IMR-90 (cell line): ENCODE results near the gene SMIM44. TPM values are rescaled to one million over a fixed set of nuclear protein-coding genes. Genes with fewer than 3 reads are reported as not detected.
A peak's percentile ranks its signal among the peaks of the same experiment; 100 is the strongest.

Experiments
- ATAC-seq: fragments of 200-7000 bp; cut with Tn5 transposase; 2 replicates; pipeline ENCODE4 v1.9.1; 2020; ENCODE audit warnings: low read depth, mild to moderate bottlenecking, moderate library complexity
- BruUV-seq: library from RNA; stranded (reverse); fragments of 400-500 nt; replicated peaks from 2 replicates; lab custom pipeline; 2021; lab: Mats Ljungman, UMichigan
- CTCF ChIA-PET: fragments of 300-600 bp; formaldehyde crosslinking; extraction: SDS; loops from one replicate; lab custom pipeline; 2021; ENCODE audit warnings: antibody characterized with exemption; lab: Yijun Ruan, JAX
- POLR2A ChIA-PET: fragments of 300-600 bp; sonication (Branson Sonifier 250); formaldehyde crosslinking; loops from one replicate; lab custom pipeline; 2022; ENCODE audit warnings: antibody characterized with exemption; ENCODE audit not compliant: unreplicated experiment; lab: Charles Lee
- DNase-seq: peaks from one replicate; pipeline ENCODE4 v3.0.0; 2013
- H2AFZ ChIP-seq: replicated peaks from 2 replicates; pipeline ENCODE3; 2013; ENCODE audit warnings: low read length, mild to moderate bottlenecking; ENCODE audit not compliant: poor library complexity
- H2AK5ac ChIP-seq: 2 replicates; pipeline ENCODE4 v1.6.1; 2013; ENCODE audit warnings: low read depth, low read length, inconsistent platforms
- H2AK9ac ChIP-seq: replicated peaks from 2 replicates; pipeline ENCODE3; 2013; ENCODE audit warnings: mild to moderate bottlenecking, low read depth, low read length, moderate library complexity; ENCODE audit not compliant: poor library complexity
- H2BK120ac ChIP-seq: 2 replicates; pipeline ENCODE4 v1.6.1; 2013; ENCODE audit warnings: low read depth, low read length, inconsistent platforms
- H2BK15ac ChIP-seq: 3 replicates; pipeline ENCODE4 v1.6.1; 2013; ENCODE audit warnings: low read depth, low read length, inconsistent platforms
- H2BK20ac ChIP-seq: 2 replicates; pipeline ENCODE4 v1.6.1; 2013; ENCODE audit warnings: low read depth, mild to moderate bottlenecking, inconsistent platforms, low read length, moderate library complexity
- H2BK5ac ChIP-seq: 2 replicates; pipeline ENCODE4 v1.6.1; 2013; ENCODE audit warnings: mild to moderate bottlenecking, low read depth, low read length, inconsistent platforms; ENCODE audit not compliant: poor library complexity, severe bottlenecking
- H3K14ac ChIP-seq: replicated peaks from 2 replicates; pipeline ENCODE4 v1.6.1; 2013; ENCODE audit warnings: low read depth, low read length, inconsistent platforms
- H3K18ac ChIP-seq: 2 replicates; pipeline ENCODE4 v1.6.1; 2013; ENCODE audit warnings: low read depth, low read length, control low read depth
- H3K23ac ChIP-seq: 2 replicates; pipeline ENCODE4 v1.6.1; 2013; ENCODE audit warnings: low read depth, low read length, inconsistent platforms
- H3K27ac ChIP-seq: 2 replicates; pipeline ENCODE4 v1.5.1; 2013; ENCODE audit warnings: mild to moderate bottlenecking, control low read depth, low read length; ENCODE audit not compliant: insufficient read depth
- H3K27me3 ChIP-seq: 2 replicates; pipeline ENCODE4 v1.6.1; 2013; ENCODE audit warnings: low read length; ENCODE audit not compliant: control insufficient read depth, insufficient read depth
- H3K36me3 ChIP-seq: 2 replicates; pipeline ENCODE4 v1.6.1; 2013; ENCODE audit warnings: low read length, mixed read lengths; ENCODE audit not compliant: control insufficient read depth, insufficient read depth
- H3K4ac ChIP-seq: 2 replicates; pipeline ENCODE4 v1.6.1; 2013; ENCODE audit warnings: low read depth, low read length, inconsistent platforms
- H3K4me1 ChIP-seq: 2 replicates; pipeline ENCODE4 v1.6.1; 2013; ENCODE audit warnings: low read length, mixed read lengths; ENCODE audit not compliant: control insufficient read depth, insufficient read depth
- H3K4me2 ChIP-seq: 2 replicates; pipeline ENCODE4 v1.6.1; 2013; ENCODE audit warnings: low read depth, mild to moderate bottlenecking, control low read depth, low read length, moderate library complexity
- H3K4me3 ChIP-seq: 2 replicates; pipeline ENCODE4 v1.5.1; 2013; ENCODE audit warnings: low read depth, mild to moderate bottlenecking, control low read depth, low read length, moderate library complexity; ENCODE audit not compliant: insufficient read depth
- H3K56ac ChIP-seq: 2 replicates; pipeline ENCODE4 v1.6.1; 2013; ENCODE audit warnings: low read length, inconsistent platforms; ENCODE audit not compliant: insufficient read depth; ENCODE audit errors: extremely low read depth
- H3K79me1 ChIP-seq, 2 experiments: 2 replicates each; pipeline ENCODE4 v1.6.1; 2013; ENCODE audit warnings: low read length in 2 of 2, inconsistent platforms in 1 of 2, low read depth in 1 of 2
- H3K9ac ChIP-seq: 2 replicates; pipeline ENCODE4 v1.6.1; 2013; ENCODE audit warnings: low read depth, low read length, control low read depth
- H3K9me1 ChIP-seq: 2 replicates; pipeline ENCODE4 v1.6.1; 2013; ENCODE audit warnings: low read length, inconsistent platforms; ENCODE audit not compliant: insufficient read depth
- H3K9me3 ChIP-seq: 2 replicates; pipeline ENCODE4 v1.6.1; 2013; ENCODE audit warnings: low read length; ENCODE audit not compliant: control insufficient read depth, insufficient read depth
- H4K20me1 ChIP-seq: 2 replicates; pipeline ENCODE4 v1.6.1; 2013; ENCODE audit warnings: low read length, inconsistent platforms; ENCODE audit not compliant: insufficient read depth
- H4K5ac ChIP-seq: 2 replicates; pipeline ENCODE4 v1.6.1; 2013; ENCODE audit warnings: mild to moderate bottlenecking, low read depth, low read length, control low read depth
- H4K8ac ChIP-seq, 2 experiments: 2 replicates each; pipeline ENCODE4 v1.6.1; 2013; ENCODE audit warnings: low read depth in 2 of 2, low read length in 2 of 2, control low read depth in 1 of 2, inconsistent platforms in 1 of 2
- H4K91ac ChIP-seq: 2 replicates; pipeline ENCODE4 v1.6.1; 2013; ENCODE audit warnings: low read depth, low read length, inconsistent platforms; ENCODE audit not compliant: insufficient read depth
- FOS ChIP-seq: fragments of 150-350 bp; IDR thresholded peaks from 2 replicates; pipeline ENCODE4 v1.6.1; 2016; ENCODE audit warnings: low read depth, low read length
- MXI1 ChIP-seq: IDR thresholded peaks from 2 replicates; pipeline ENCODE4 v1.6.1; 2012; ENCODE audit warnings: low read depth, mild to moderate bottlenecking, low read length, moderate library complexity, borderline replicate concordance
- WGBS, 2 experiments: methylation state at CpG; one replicate each; pipeline versions ENCODE4 v1.1.5 to v1.1.7; 2013; ENCODE audit warnings: missing lambda C conversion rate in 2 of 2; ENCODE audit not compliant: insufficient read length in 1 of 2; ENCODE audit errors: extremely low coverage in 2 of 2; 5-methylcytosine and 5-hydroxymethylcytosine counted together
- dilution Hi-C: fragments of 300-500 bp; cut with HindIII; formaldehyde crosslinking; loops from one replicate; pipeline ENCODE4 v1.14.3; 2018; ENCODE audit warnings: low sequenced_read_pairs; ENCODE audit not compliant: unreplicated experiment
- in situ Hi-C: fragments of 300-500 bp; cut with MboI; formaldehyde crosslinking; loops from 3 replicates; pipeline ENCODE4 v1.14.3; 2019; ENCODE audit warnings: low sequenced_read_pairs, inconsistent platforms, mixed read lengths
- intact Hi-C: fragments of 100-400 bp; cut with micrococcal nuclease; formaldehyde crosslinking; loops from 2 replicates; pipeline ENCODE4 v1.10.0; 2022
- polyA plus RNA-seq, 3 experiments: library from polyadenylated mRNA; depleted of rRNA; stranded (reverse); fragments of >200 nt; gene quantifications; 2 replicates each; pipeline ENCODE4 v1.2.3, GENCODE V29; 2012; ENCODE audit warnings: low replicate concordance in 1 of 3
- total RNA-seq: library from RNA; depleted of rRNA; stranded (reverse); fragments of >200 nt; gene quantifications from 2 replicates; pipeline ENCODE4 v1.2.3, GENCODE V29; 2012

The SMIM44 gene
- total and polyA plus RNA-seq, 2 of the 4 experiments (the other 2 are of a cell fraction), result not detected

DNA sequence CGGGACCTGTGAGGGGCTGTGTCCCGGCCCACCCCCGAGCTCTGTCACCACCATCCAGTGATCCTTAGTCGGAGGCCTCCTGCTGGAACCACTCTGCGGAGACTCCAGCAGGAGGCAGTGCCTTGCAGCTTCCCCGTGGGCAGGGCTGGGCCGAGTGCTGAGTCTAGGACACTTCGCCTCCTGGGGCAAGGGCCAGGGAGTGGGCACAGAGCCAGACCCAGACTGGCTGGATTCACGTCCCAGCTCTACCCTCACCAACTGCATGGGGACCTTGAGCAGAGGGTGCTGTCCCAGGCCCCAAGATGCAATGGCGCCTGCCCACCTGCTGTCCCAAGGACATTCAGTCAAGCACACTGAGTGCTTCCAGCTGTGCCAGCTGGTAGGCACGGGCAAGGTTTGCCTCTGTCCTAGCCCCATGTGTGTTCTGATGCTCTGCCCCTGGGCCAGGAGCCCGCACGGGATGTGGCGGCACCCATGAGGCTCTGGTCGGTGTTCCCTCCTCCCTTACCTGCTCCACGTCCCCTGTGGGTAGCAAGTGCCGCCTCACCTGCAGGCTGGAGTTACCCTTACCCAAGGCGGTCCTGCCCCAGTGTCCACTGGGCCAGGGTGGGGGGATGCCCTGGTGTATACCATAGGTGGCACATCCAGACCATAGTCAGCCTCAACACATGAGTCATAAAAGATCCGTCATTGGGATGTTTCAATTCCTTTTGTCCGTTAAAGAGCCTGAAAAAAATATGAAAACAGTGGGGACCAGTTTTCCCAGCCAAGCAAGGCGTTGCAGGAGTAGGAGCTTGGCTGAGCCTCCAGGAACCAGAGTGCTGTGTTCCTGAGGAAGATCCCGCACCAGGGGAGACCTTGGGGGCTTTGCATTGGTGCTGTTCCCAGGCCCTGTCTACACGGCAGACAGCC is 30.2 kb upstream of the SMIM44 start:
- no peak overlapping the region for H3K56ac ChIP-seq
- H4K5ac ChIP-seq, result no peak overlapping the region
- intact Hi-C loops (no loop called here), dilution Hi-C loops (no loop called here), in situ Hi-C loops (no loop called here)
- ATAC-seq (no peak), DNase-seq (peak; percentile 25)
- no peak overlapping the region for H2BK5ac ChIP-seq
- peaks cover 6 to 95% of the 10 kb centered on the region in 2 experiments for H3K79me1 ChIP-seq
- peaks cover 24% of the 10 kb centered on the region for H3K4me1 ChIP-seq
- no peak overlapping the region; the same call in 1 of the 2 replicates for H3K14ac ChIP-seq
- H3K4me3 ChIP-seq, result no peak overlapping the region
- H3K27ac ChIP-seq, result no peak overlapping the region
- no peak overlapping the region for H3K23ac ChIP-seq
- no peaks in the 10 kb centered on the region for H3K9me3 ChIP-seq
- 0 out of 2 replicates have a peak overlapping the region, but pooled peaks have one; percentile 21 for H4K91ac ChIP-seq
- H4K8ac ChIP-seq, result no peak overlapping the region
- H4K20me1 ChIP-seq, result peaks cover 99% of the 10 kb centered on the region
- H2BK120ac ChIP-seq, result no peak overlapping the region
- CTCF ChIA-PET, result no interaction called here
- no peak overlapping the region for H3K18ac ChIP-seq
- peaks cover 13% of the 10 kb centered on the region for H3K36me3 ChIP-seq
- H2AFZ ChIP-seq, result no peak overlapping the region
- H3K4me2 ChIP-seq, result no peak overlapping the region
- no peak overlapping the region for H2BK15ac ChIP-seq
- no peak overlapping the region for H2BK20ac ChIP-seq
- no peaks in the 10 kb centered on the region for H3K27me3 ChIP-seq
- no TSS peak for BruUV-seq
- POLR2A ChIA-PET, result no interaction called here
- H3K4ac ChIP-seq, result no peak overlapping the region
- peak overlapping the region; percentile 24 for H2AK9ac ChIP-seq
- 73% methylated on average over 10 of the region's 23 CpGs; no CpG with 5 or more reads in 1 of the 2 experiments for WGBS, 2 experiments
- 0 out of 2 replicates have a peak, but pooled peaks have one; percentile 39 for TF ChIP-seq FOS
- no peak for TF ChIP-seq MXI1
- peak overlapping the region; percentile 62; the same call in 1 of the 2 replicates for H2AK5ac ChIP-seq
- peaks cover 27% of the 10 kb centered on the region for H3K9me1 ChIP-seq
- H3K9ac ChIP-seq, result no peak overlapping the region
